HUES6 (cell line): ENCODE measurements around the gene MSL2.
"Not testable (repeated sequence)": the region's sequence is repeated elsewhere in the genome, so short reads cannot be mapped to it uniquely, and the experiment has no call there.

Experiments used
- H3K27ac ChIP-seq: 2 replicates; pipeline ENCODE4 v1.7.0; 2013; ENCODE audit warnings: low read depth, mild to moderate bottlenecking, low read length, inconsistent platforms
- H3K27me3 ChIP-seq: 2 replicates; pipeline ENCODE4 v1.6.1; 2013; ENCODE audit warnings: low read length; ENCODE audit not compliant: control insufficient read depth, insufficient read depth
- H3K36me3 ChIP-seq: 2 replicates; pipeline ENCODE4 v1.6.1; 2013; ENCODE audit warnings: low read length; ENCODE audit not compliant: control insufficient read depth, insufficient read depth
- H3K4me1 ChIP-seq: 2 replicates; pipeline ENCODE4 v1.6.1; 2013; ENCODE audit warnings: low read length; ENCODE audit not compliant: control insufficient read depth, insufficient read depth
- H3K4me3 ChIP-seq: 2 replicates; pipeline ENCODE4 v1.5.1; 2013; ENCODE audit warnings: low read depth, low read length
- H3K9ac ChIP-seq: one replicate; pipeline ENCODE4 v1.6.1; 2013; ENCODE audit warnings: mild to moderate bottlenecking, low read length
- H3K9me3 ChIP-seq: 2 replicates; pipeline ENCODE4 v1.6.1; 2013; ENCODE audit warnings: low read depth, low read length; ENCODE audit not compliant: control insufficient read depth, insufficient read depth

MSL2 gene

DNA sequence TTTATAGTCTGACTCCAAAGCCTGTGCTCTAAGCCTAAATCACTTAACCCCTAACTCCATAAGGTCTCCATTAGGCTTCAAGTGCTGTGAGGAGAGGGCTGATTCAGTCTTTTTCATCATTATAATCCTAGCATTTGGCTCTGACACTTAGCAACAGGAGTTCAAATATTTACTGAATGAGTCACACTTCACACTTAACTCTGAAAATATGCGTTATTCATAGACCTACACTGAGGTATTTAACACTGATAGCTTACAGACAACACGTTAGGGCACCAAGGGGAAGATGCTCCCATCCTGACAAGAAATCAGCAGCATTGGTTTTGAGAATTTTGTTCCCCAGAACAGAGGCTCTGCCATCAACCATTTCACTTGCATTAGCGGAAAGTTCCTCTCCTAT lies 53.5 kb downstream of the MSL2 start:
- Histone ChIP-seq H3K4me1 (peaks cover 10% of the 10 kb centered on the region; the same call in 1 of the 2 replicates), H3K4me3 (no peak overlapping the region), H3K36me3 (peaks cover 6% of the 10 kb centered on the region; the same call in 1 of the 2 replicates), H3K9ac (no peak overlapping the region), H3K27ac (no peak overlapping the region), H3K27me3 (peaks cover 33% of the 10 kb centered on the region), H3K9me3 (no peaks in the 10 kb centered on the region)

DNA sequence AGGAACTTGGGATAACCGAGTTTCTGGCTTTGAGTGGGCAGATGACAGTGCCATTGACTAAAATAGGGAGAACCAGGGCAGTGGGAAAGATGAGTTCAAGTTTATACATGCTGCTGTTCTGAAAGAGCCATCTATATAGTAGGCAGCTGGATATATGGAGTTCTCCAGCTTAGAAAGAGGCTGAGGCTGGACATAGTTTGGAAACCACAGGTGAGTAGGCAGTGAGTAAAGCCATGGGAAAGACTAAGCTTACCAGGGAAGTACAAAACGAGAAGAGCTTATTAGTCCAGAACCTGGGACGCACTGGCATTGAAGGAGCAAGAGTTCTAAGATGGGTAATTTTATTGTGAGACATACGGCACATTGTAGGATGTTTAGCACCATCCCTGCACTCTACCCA lies 54.2 kb downstream of the MSL2 start:
- peaks cover 6% of the 10 kb centered on the region; the same call in 1 of the 2 replicates for H3K36me3 ChIP-seq
- H3K9me3 ChIP-seq = no peaks in the 10 kb centered on the region
- no peak overlapping the region for H3K4me3 ChIP-seq
- H3K27ac ChIP-seq = no peak overlapping the region
- no peak overlapping the region for H3K9ac ChIP-seq
- peaks cover 33% of the 10 kb centered on the region for H3K27me3 ChIP-seq
- peaks cover 10% of the 10 kb centered on the region; the same call in 1 of the 2 replicates for H3K4me1 ChIP-seq

DNA sequence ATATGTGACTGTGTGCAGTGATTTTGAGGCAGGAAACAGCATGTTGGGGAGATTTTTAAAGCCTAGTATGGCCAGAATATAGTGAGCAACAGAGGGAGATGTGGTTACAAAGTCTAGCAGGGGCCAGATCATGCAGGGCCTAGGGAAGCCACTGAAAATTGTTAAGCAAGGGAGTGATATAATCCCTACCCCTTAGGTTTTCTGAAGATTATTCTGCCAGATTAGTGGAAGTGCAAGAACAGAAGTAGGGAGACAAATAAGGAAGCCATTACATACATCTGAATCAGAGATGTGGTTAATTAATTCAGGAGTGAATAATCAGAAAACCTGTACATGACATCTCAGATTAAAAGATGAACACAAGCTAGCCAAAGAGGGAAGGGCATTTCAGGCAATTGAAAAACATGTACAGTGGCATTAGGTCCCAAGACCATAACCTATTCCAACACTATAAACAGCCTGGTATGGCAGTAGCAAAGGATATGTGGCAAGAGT lies 54.8 kb downstream of the MSL2 start:
- no peak overlapping the region for H3K27ac ChIP-seq
- H3K9ac ChIP-seq = no peak overlapping the region
- H3K27me3 ChIP-seq = peaks cover 33% of the 10 kb centered on the region

DNA sequence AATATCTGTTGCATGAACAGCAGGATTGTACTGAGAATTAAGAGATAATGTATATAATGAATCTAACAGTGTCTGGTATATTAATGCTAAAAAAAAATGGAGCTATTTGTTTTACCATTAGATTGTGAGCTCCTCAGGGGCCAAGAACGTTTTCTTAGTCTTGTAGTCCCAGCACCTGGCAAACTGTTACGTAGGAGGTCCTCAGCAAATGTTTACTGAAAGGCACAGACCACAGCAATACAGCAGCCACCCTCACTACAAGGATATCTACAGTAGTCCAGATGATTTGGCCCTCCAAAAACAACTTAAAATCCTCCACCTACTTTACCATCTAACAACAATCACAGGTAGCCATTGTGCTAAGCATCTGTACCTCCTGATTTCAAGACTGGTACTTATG lies 59.7 kb downstream of the MSL2 start:
- H3K4me3 ChIP-seq = no peak overlapping the region
- no peaks in the 10 kb centered on the region for H3K36me3 ChIP-seq
- no peak overlapping the region for H3K9ac ChIP-seq
- H3K4me1 ChIP-seq = no peaks in the 10 kb centered on the region
- H3K27ac ChIP-seq = no peak overlapping the region
- peaks cover 9% of the 10 kb centered on the region for H3K27me3 ChIP-seq
- H3K9me3 ChIP-seq = no peaks in the 10 kb centered on the region

More for the DNA sequence above, 54.8 kb downstream of the MSL2 start:
- Histone ChIP-seq H3K4me1 (peaks cover 10% of the 10 kb centered on the region; the same call in 1 of the 2 replicates), H3K4me3 (no peak overlapping the region), H3K9me3 (no peaks in the 10 kb centered on the region), H3K36me3 (peaks cover 6% of the 10 kb centered on the region; the same call in 1 of the 2 replicates)

DNA sequence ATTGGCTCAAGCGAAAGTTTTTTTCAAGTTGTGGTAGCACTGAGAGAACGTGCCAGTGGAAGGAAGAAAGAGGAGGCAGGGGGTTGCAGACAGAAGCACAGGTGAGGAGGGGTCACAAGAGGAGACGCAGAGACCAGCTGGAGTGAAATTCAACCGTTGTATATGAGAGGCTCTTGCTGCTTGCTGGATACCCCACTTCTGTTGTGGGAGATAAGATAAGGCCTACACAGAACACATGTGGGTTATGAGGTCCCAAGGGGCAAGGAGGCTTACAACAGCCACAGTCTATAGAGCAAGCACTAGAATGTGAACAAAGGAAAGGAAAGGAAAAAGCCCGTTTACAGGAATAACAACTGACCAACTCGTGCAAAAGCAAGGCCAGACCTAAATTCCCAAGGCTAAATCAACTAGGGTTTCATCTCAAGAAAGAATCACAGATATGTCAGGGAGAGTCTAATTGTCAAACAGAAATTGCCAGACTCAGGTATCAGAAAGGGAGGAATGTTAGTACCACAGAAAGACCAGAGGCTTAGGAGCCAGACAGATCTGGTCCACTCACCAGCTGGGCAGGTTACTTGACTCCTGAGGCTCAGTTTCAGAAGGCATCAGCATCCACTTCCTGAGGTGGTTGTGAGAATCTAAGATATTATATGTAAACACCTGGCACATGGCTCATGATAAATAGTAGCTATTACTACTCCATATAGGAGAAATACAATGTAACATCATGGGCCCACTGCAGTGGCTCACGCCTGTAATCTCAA lies 60.9 kb downstream of the MSL2 start:
- H3K4me1 ChIP-seq = no peaks in the 10 kb centered on the region
- no peak overlapping the region for H3K27ac ChIP-seq
- H3K9ac ChIP-seq = no peak overlapping the region
- H3K27me3 ChIP-seq = no peaks in the 10 kb centered on the region
- H3K36me3 ChIP-seq = no peaks in the 10 kb centered on the region
- no peak overlapping the region for H3K4me3 ChIP-seq
- H3K9me3 ChIP-seq = no peaks in the 10 kb centered on the region

DNA sequence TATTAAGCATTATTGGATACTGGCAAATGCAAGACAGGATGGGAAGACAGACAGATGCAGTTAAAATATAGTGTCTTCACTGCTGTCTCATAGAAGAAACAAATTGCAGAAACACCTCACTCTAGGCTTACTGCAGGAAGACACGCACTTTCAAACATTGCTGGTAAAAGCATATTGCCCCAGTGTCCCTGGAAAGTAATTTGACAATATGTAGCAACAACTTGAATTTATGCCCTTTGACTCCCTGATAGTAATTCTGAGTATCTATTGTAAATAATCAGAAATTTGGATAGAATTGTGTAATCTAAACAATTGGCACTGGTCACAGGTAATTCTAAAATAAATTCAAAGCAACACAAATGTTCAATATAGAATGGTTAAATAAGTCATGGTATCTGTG lies 62.0 kb downstream of the MSL2 start:
- H3K4me1 ChIP-seq = no peaks in the 10 kb centered on the region
- no peaks in the 10 kb centered on the region for H3K36me3 ChIP-seq
- no peak overlapping the region for H3K27ac ChIP-seq
- H3K9ac ChIP-seq = no peak overlapping the region
- H3K4me3 ChIP-seq = no peak overlapping the region
- no peaks in the 10 kb centered on the region for H3K9me3 ChIP-seq
- no peaks in the 10 kb centered on the region for H3K27me3 ChIP-seq

DNA sequence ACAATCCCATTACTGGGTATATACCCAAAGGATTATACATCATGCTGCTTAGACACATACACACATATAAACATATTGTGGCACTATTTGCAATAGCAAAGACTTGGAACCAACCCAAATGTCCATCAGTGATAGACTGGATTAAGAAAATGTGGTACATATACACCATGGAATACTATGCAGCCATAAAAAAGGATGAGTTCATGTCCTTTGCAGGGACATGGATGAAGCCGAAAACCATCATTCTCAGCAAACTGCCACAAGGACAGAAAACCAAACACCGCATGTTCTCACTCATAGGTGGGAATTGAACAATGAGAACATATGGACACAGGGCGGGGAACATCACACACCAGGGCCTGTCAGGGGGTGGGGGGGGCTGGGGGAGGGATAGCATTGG lies 64.5 kb downstream of the MSL2 start:
- H3K4me1 ChIP-seq, H3K27ac ChIP-seq, H3K9me3 ChIP-seq, H3K4me3 ChIP-seq, H3K27me3 ChIP-seq, H3K36me3 ChIP-seq, H3K9ac ChIP-seq: not testable (repeated sequence)

DNA sequence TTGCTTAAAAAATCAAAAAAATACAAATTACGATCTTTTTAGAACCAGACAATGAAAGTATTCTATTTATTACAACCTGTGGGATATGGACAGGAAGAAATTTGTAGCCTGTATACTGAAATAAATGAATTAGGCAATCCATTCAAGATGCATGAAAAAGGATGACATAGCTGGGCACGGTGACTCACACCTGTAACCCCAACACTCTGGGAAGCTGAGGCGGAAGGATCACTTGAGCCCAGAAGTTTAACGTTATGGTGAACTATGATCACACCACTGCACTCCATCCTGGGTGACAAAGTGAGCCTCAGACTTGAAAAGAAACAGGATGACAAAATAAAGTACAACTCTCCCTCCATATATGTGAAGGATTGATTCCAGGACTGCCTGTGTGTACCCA lies 74.1 kb downstream of the MSL2 start:
- H3K4me1 ChIP-seq = no peaks in the 10 kb centered on the region
- H3K4me3 ChIP-seq = no peak overlapping the region
- H3K36me3 ChIP-seq = 0 out of 2 replicates have a peak, but pooled peaks cover 4% of the 10 kb centered on the region

DNA sequence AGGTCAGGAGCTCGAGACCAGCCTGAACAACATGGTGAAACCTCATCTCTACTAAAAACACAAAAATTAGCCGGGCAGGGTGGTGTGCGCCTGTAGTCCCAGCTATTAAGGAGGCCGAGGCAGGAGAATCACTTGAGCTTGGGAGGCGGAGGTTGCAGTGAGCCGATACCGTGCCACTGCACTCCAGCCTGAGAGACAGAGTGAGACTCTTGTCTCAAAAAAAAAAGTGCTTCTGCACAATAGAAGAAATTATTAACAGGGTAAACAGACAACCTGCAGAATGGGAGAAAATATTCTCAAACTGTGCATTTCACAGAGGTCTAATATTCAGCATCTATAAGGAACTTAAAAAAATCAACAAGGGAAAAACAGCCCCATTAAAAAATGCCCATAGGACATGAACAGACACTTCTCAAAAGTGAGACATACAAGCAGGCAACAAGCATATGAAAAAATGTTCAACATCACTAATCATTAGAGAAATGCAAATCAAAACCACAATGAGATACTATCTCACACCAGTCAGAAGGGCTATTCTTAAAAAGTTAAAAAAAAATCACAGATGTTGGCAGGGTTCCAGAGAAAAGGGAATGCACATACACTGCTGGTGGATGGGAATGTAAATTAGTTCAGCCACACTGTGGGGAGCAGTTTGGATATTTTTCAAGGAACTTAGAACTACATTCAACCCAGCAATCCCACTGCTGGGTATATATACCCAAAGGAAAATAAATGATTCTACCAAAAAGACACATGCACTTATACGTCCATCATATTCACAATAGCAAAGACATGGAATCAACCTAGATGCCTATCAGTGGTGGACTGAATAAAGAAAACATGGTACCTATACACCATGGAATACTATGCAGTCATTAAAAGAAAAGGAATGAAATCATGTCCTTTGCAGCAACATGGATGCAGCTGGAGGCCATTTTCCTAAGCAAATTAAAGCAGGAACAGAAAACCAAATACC lies 75.5 kb downstream of the MSL2 start:
- no peaks in the 10 kb centered on the region for H3K27me3 ChIP-seq
- H3K36me3 ChIP-seq = no peaks in the 10 kb centered on the region
- no peak overlapping the region for H3K9ac ChIP-seq
- H3K4me3 ChIP-seq = no peak overlapping the region
- no peak overlapping the region for H3K27ac ChIP-seq
- no peaks in the 10 kb centered on the region for H3K9me3 ChIP-seq
- no peaks in the 10 kb centered on the region for H3K4me1 ChIP-seq

More for the DNA sequence above, 74.1 kb downstream of the MSL2 start:
- Histone ChIP-seq H3K27ac (no peak overlapping the region), H3K27me3 (no peaks in the 10 kb centered on the region), H3K9ac (no peak overlapping the region), H3K9me3 (no peaks in the 10 kb centered on the region; the same call in 1 of the 2 replicates)

DNA sequence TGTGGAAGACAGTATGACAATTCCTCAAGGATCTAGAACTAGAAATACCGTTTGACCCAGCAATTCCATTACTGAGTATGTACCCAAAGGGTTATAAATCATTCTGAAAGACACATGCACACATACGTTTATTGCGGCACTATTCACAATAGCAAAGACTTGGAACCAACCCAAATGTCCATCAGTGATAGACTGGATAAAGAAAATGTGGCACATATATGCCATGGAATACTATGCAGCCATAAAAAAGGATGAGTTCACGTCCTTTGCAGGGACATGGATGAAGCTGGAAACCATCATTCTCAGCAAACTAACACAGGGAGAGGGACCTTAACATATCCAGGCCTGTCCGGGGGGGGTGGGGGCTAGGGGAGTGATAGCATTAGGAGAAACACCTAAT lies 76.4 kb downstream of the MSL2 start:
- H3K36me3 ChIP-seq, H3K4me3 ChIP-seq, H3K9me3 ChIP-seq, H3K27ac ChIP-seq, H3K27me3 ChIP-seq, H3K9ac ChIP-seq, H3K4me1 ChIP-seq: not testable (repeated sequence)

DNA sequence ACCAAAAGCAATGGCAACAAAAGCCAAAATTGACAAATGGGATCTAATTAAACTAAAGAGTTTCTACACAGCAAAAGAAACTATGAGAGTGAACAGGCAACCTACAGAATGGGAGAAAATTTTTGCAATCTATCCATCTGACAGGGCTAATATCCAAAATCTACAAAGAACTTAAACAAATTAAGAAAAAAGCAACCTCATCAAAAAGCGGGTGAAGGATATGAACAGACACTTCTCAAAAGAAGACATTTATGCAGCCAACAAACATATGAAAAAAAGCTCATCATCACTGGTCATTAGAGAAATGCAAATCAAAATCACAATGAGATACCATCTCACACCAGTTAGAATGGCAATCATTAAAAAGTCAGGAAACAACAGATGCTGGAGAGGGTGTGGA lies 76.8 kb downstream of the MSL2 start:
- not testable (repeated sequence) for H3K4me3 ChIP-seq, H3K9ac ChIP-seq, H3K4me1 ChIP-seq, H3K36me3 ChIP-seq, H3K27me3 ChIP-seq, H3K27ac ChIP-seq, H3K9me3 ChIP-seq
